Measurements from ENCODE around the gene MFSD11. TPM values are rescaled to one million over a fixed set of nuclear protein-coding genes. Genes with fewer than 3 reads are reported as not detected.
"Not testable (repeated sequence)": the region's sequence is repeated elsewhere in the genome, so short reads cannot be mapped to it uniquely, and the experiment has no call there.

MFSD11 gene
- total RNA-seq (ENCODE audit: insufficient read depth, low replicate concordance): 55.9 TPM

GRCh38 chr17:76737676-76738467, at the start of gene MFSD11:
Gene MFSD11 (plus strand): TSS chr17:76738119. CDS start chr17:76738353, 234 bp downstream.
- peak; percentile 98 for DNase-seq (ENCODE audit: low spot score)

- no peak for DNase-seq (ENCODE audit: low spot score)
Observed at GRCh38 chr17:76688165-76688622, 49.7 kb upstream of the MFSD11 start.

DNA sequence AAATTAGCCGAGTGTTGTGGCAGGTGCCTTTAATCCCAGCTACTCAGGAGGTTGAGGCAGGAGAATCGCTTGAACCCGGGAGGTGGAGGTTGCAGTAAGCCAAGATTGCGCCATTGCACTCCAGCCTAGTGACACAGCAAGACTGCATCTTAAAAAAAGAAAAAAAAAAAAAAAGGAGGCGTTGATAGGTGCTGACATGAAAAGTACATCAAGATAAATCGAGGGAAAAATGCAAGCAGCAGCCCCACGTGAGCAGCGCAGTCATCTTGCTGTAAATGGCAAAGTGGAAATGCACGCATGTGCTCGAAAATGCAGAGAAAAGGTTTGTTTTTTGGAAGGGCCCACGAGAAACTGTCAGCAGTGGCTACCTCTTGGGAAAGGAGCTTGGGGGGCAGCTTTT, 48.1 kb upstream of the MFSD11 start:
- DNase-seq (ENCODE audit: low spot score): no peak

- DNase-seq (ENCODE audit: low spot score): no peak
Observed at GRCh38 chr17:76690596-76691280, 47.2 kb upstream of the MFSD11 start.

DNA sequence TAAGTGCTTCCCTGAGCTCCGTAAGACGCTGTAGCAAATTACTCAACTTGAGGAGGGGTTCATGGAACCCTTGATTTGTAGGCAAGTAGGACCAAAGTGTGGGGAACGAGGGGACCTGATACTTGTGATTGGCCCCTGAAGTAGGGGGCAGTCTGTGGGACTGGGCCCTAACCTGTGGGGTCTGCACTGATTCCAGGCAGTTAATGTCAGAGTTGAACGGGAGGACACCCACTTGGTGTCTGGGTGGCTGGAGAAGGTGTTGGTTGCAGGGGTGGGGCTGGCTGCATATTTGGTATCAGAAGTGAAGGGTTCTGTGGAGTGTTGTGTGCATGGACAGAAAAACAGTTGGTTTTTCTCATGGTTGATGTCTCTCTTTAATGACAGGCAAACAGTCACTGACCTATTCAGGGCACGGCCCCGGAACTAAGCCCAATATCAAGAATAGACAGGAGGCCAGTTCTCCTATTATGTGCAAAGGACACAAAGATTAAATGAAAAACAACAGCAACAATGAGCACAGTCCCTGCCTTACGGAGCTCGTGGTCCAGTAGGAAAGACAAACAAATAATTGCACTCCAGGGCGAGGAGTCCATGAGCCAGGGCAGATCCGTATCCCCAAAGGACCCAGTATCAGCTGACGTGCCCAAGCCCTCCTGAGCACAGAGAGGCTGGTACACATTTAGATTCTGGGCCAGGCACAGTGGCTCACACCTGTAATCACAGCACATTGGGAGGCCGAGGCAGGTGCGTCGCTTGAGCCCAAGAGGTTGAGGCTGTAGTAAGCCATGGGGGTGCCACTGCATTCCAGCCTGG, 46.3 kb upstream of the MFSD11 start:
- no peak for DNase-seq (ENCODE audit: low spot score)

GRCh38 chr17:76695059-76695831, 42.7 kb upstream of the MFSD11 start:
- DNase-seq (ENCODE audit: low spot score): peak; percentile 54

DNA sequence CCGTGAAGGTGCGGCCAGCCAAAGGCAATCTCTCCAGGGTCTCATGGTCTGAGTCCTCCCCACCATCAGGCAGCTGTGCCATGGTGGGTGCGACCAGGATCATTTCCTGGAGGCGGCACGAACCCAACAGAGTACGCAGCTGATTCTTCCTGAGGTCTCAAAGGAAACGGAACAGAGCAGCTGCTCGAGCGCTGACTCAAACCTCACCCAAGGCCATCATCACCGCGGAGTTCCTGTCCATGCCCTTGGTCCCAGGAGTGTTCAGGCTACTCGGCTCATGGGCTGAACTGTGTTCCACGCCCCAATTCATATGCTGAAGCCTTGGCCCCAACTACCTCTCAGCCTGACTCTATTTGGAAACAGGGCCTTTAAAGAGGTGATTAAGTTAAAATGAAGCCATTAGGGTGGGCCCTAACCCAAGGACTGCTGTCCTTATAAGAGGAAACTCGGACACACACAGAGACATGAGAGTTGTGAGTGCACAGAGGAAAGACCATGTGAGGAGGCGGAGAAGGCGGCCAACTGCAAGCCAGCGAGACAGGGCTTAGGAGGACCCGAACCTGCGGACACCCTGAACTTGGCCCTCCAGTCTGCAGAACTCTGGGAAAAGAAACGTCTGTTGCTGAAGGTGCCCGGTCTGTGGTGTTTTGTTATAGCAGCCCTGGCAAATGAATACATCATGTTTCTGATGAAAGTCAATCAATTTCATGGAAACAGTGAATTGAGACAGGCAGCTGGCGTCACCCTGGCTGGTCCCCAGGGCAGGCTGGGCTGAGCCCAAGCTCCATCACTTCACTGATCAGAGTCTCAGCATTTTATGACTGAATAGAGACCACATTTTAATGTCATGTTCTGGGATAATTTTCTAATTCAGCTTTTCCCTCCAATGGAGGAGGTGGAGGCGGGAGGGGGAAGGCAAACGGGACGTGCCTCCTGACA, 40.9 kb upstream of the MFSD11 start:
- no peak for DNase-seq (ENCODE audit: low spot score)

GRCh38 chr17:76697702-76698465, 40.0 kb upstream of the MFSD11 start:
- peak; percentile 95 for DNase-seq (ENCODE audit: low spot score)

- DNase-seq (ENCODE audit: low spot score): not testable (repeated sequence)
Observed at GRCh38 chr17:76698466-76698977, 39.4 kb upstream of the MFSD11 start.

DNA sequence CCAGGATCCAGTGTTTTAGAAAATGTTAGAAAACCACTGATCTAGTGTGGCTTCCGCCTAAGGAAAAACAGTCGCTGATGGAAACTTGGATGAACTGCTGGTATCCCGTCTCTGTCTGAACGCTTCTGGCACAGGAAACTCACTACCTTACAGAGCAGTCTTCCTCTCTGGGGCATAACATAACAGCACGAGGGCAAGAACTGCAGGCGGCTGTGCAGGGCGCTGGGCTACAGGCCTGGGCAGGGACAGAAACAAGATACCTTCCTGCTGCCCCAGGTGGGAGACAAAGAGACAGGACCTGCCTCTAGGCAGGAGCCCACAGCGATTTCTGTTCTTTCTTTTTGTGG, 37.7 kb upstream of the MFSD11 start:
- no peak for DNase-seq (ENCODE audit: low spot score)

DNA sequence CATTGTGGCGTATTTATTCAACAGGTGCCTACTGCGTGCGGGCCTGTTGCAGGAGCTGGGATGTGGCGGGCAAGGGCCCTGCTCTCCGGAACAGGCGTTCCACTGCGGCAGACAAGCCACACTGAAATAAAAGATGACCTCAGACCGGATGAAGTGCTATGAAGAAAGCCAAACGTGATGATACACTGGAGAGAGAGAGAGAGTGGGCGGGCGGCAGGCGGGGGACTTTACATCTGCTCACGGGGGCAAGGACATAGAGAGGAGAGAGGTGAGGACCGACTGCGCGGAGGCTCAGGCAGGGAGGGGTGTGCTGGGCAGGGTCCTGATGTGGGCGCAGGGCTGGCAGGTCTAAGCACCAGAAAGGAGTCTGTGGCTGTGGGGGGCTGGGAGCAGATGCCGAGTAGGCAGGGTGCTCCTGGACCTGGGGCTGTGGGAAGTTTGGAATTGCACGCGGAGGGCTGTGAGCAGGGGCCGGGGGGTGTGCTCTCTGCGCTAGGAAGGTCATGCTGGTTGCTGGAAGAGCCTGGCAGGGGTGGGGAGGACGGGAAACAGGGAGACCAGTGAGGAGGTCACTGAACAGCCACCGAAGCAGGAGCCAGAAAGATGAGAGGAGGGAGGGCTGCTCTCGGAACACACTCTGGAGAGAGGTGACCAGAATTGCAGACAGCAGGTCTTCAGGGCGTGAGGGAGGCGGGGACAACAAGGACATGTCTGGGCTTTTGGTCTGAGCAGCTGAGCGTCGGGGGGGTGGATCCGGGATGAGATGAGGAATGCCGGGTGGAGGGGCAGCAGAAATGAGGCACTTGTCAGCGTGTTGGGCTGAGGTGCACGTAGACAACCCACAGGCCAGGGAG, 37.1 kb upstream of the MFSD11 start:
- DNase-seq (ENCODE audit: low spot score): peak; percentile 90

GRCh38 chr17:76701471-76701967, 36.4 kb upstream of the MFSD11 start:
- no peak for DNase-seq (ENCODE audit: low spot score)

- DNase-seq (ENCODE audit: low spot score): no peak
Observed at GRCh38 chr17:76702076-76702475, 35.8 kb upstream of the MFSD11 start.

DNA sequence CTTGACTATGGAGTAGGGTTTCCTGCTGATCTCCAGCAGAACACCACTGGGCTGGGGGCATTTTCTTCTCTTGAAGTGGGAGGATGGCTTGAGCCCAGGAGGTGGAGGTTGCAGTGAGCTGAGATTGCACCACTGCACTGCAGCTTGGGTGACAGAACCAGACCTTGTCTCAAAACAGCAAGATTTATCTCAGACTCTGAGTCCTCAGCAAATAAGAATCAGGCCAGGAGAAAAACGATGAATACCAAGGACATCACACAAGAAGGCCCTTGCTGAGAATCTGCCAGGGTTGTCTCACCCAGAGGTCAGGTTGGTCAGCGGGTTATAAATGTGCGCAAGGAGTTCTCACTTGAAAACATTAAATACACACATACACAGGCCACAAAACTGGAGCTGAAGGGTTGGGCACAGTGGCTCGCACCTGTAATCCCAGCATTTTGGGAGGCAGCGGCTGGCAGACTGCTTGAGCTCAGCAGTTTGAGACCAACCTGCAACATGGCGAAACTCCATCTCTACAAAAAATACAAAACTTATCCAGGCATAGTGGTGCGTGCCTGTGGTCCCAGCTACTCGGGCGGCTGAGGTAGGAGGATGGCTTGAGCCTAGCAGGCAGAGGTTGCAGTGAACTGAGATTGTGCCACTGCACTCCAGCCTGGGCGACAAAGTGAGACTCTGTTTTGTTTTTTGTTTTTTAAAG, 34.8 kb upstream of the MFSD11 start:
- no peak for DNase-seq (ENCODE audit: low spot score)

DNA sequence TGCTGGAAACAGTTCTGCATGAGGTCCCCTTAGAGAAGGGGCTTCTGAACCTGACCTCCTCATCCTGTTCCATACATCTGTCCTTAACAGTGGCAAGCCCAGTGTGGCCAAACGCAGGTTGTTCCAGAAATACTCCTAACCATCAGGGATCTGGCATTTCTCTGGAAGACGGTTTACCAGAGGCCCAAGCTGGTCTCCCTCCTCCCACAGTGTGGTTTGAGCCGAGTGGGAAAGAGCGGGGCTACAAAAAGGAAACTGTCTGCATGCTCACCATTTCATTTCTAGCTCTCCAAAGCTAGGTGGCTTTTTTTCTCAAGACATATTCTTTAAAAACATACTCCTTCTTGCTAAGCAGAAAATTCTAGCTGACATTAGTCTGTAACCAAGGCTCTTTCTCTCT, 33.1 kb upstream of the MFSD11 start:
- DNase-seq (ENCODE audit: low spot score): peak; percentile 57

DNA sequence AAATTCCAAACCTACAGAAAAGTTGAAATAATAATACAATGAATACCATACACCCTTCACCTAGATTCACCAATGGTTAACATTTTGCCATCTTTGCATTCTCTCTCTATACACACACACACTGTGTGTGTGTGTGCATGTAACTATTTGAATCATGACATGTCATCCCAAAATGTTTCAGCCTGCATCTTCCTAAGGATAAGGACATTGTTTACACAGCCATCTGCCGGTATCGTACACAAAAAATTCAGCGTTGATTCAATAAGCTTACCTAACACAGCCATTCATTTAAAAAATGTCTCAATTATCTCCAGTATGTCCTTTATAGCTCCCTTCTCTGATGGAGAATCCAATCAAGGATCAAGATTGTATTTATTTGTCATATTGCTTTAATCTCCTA, 31.1 kb upstream of the MFSD11 start:
- no peak for DNase-seq (ENCODE audit: low spot score)

All from umbilical cord (tissue), 2 donors.